Spleen (tissue), 11 donors: ENCODE data around the gene PWP2. TPM values are rescaled to one million over a fixed set of nuclear protein-coding genes. Genes with fewer than 3 reads are reported as not detected.

Experiments
- DNase-seq: peaks from one replicate; pipeline ENCODE4 v3.0.0-alpha.2; 2020
- H3K27ac ChIP-seq, 8 donors: fragments of 200-600 bp; sonication (generic) in 7 of 8; 1 replicate in 4 of 8; 2 replicates in 4 of 8; pipeline versions ENCODE4 v1.5.0 to v1.8.0; 2016 to 2021; ENCODE audit warnings: inconsistent platforms in 4 of 8, mild to moderate bottlenecking in 4 of 8, moderate library complexity in 1 of 8
- H3K27me3 ChIP-seq, 7 donors: fragments of 200-600 bp; sonication (generic) in 6 of 7; replicated peaks in 1 of 7; 1 replicate in 4 of 7; 2 replicates in 3 of 7; pipeline versions ENCODE4 v1.5.0 to v1.8.0; 2016 to 2021; ENCODE audit warnings: inconsistent platforms in 3 of 7, mild to moderate bottlenecking in 1 of 7
- H3K36me3 ChIP-seq, 6 donors: fragments of 200-600 bp; sonication (generic) in 5 of 6; 1 replicate in 4 of 6; 2 replicates in 2 of 6; pipeline versions ENCODE4 v1.5.0 to v1.8.0; 2016 to 2021; ENCODE audit warnings: inconsistent platforms in 2 of 6
- H3K4me1 ChIP-seq, 6 donors: fragments of 200-600 bp; sonication (generic) in 5 of 6; 1 replicate in 3 of 6; 2 replicates in 3 of 6; pipeline versions ENCODE4 v1.5.0 to v1.8.0; 2016 to 2021; ENCODE audit warnings: inconsistent platforms in 3 of 6
- H3K4me3 ChIP-seq, 8 donors: fragments of 200-600 bp; sonication (generic) in 7 of 8; 1 replicate in 4 of 8; 2 replicates in 4 of 8; pipeline versions ENCODE4 v1.5.0 to v1.8.0; 2016 to 2021; ENCODE audit warnings: inconsistent platforms in 4 of 8, mild to moderate bottlenecking in 4 of 8, moderate library complexity in 2 of 8
- H3K9me3 ChIP-seq, 8 donors: fragments of 200-600 bp; sonication (generic) in 7 of 8; 1 replicate in 4 of 8; 2 replicates in 4 of 8; pipeline versions ENCODE4 v1.5.0 to v1.8.0; 2016 to 2021; ENCODE audit warnings: inconsistent platforms in 4 of 8
- POLR2A ChIP-seq, 3 donors: fragments of 450-650 bp; IDR thresholded peaks; one replicate each; pipeline ENCODE4 v1.5.1; 2017; ENCODE audit warnings: antibody characterized with exemption in 3 of 3, mild to moderate bottlenecking in 1 of 3
- POLR2AphosphoS5 ChIP-seq, 3 donors: sonication (generic); formaldehyde crosslinking; IDR thresholded peaks; one replicate each; pipeline ENCODE4 v1.5.1; 2017; ENCODE audit warnings: antibody characterized with exemption in 3 of 3
- WGBS, 5 donors: extraction: QIAGEN DNeasy Blood & Tissue Kit in 3 of 5; methylation state at CpG; one replicate each; pipeline versions ENCODE4 v1.1.5 to v1.1.7; 2013 to 2018; 5-methylcytosine and 5-hydroxymethylcytosine counted together
- intact Hi-C: fragments of 100-400 bp; cut with DNase I; formaldehyde crosslinking; loops from one replicate; pipeline ENCODE4 v1.15.0; 2023; ENCODE audit warnings: low total_unique reads
- polyA plus RNA-seq, 3 donors: library from polyadenylated mRNA; stranded (reverse); fragments of 200-250 nt; gene quantifications; one replicate each; pipeline ENCODE4 v1.2.1, GENCODE V29; 2013
- total RNA-seq, 7 donors: library from RNA; depleted of rRNA in 3 of 7; stranded (reverse); fragments of >200 nt in 3 of 7; fragmentation: NEBNext Ultra II Directional in 4 of 7; extraction: Animal tissue kit (Norgen Biotek cat#: 25700) in 4 of 7; gene quantifications; one replicate each; pipeline versions ENCODE4 v1.1.0 to v1.2.1, GENCODE V29; 2016 to 2021
- TF ChIP-seq, protein P1 (sequence below), 11 experiments: fragments of 200-600 bp in 7 of 11; fragments of 450-650 bp in 4 of 11; sonication (generic) in 4 of 11; IDR thresholded peaks in 8 of 11; conservative IDR thresholded peaks in 3 of 11; 1 replicate in 7 of 11; 2 replicates in 4 of 11; pipeline versions ENCODE4 v1.4.0 to v1.8.0; 2016 to 2021; ENCODE audit warnings: antibody characterized with exemption in 11 of 11, inconsistent platforms in 4 of 11, mild to moderate bottlenecking in 1 of 11
- donor health status: healthy with polysubstance abuse.
- donor health status: DM: no; HTN: no; CAD: no; lungs with moderate emphysema.
- donor health status: DM: no; HTN: no; CAD: no.
- donor health status: Bipolar disorder and iron deficiency.
- donor health status: healthy.
- donor health status: DM: no; HTN: no; CAD: no.
- donor health status: DM: yes; HTN: yes; CAD: no.

PWP2 gene
- total and polyA plus RNA-seq, 10 donors: 4.8 to 17.4 (median 10.8) TPM

DNA sequence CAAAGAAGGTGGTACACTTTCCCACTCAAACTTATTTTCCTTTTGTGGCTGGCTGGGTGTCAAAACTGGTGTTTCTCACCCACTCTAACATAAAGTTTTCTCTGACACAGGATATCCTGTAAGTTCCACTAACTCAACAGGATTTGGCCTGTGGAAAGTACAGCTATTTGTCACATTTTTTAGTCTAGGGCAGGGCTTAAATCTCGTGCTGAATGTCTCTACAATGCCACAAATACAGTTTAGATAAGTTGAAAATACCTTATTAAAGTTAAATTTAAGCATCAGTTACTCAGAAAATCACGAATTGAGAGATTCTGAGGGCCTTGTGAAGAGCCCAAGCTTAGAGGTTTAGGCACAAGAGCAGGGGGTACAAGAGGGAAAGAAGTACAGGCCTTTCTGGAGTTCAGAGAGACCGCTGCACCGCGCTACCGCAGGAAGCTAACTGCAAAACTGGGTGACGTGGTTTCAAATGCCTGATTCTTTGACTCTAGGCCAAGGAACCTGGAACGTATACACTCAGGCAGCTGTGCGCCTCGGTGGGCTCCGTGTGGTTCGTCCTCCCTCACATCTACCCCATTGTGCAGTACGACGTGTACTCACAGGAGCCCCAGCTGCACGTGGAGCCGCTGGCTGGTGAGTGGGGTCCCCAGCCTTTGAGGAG is 23.4 kb upstream of the PWP2 start:
- TF ChIP-seq POLR2AphosphoS5 (IDR thresholded peaks at IDR 0.05) (peak; percentile 71 to 80 (median 75)), POLR2A (IDR thresholded peaks at IDR 0.05) (no peak)
- intact Hi-C loops: no loop called here
- Histone ChIP-seq H3K27ac (peak overlapping the region; percentile 75 to 90 (median 86)), H3K4me1 (peaks cover 24 to 100% (median 67%) of the 10 kb centered on the region in 6 donors), H3K9me3 (no peaks in the 10 kb centered on the region), H3K27me3 (no peaks in the 10 kb centered on the region), H3K36me3 (peaks cover 0 to 100% (median 75%) of the 10 kb centered on the region in 6 donors), H3K4me3 (peak overlapping the region in 3 of 8 donors; percentile 10 to 52 (median 11))
- DNase-seq: peak; percentile 80
- 20 to 33% (median 30%) methylated on average over 12 to 16 of the region's 16 CpGs for WGBS, 5 donors

DNA sequence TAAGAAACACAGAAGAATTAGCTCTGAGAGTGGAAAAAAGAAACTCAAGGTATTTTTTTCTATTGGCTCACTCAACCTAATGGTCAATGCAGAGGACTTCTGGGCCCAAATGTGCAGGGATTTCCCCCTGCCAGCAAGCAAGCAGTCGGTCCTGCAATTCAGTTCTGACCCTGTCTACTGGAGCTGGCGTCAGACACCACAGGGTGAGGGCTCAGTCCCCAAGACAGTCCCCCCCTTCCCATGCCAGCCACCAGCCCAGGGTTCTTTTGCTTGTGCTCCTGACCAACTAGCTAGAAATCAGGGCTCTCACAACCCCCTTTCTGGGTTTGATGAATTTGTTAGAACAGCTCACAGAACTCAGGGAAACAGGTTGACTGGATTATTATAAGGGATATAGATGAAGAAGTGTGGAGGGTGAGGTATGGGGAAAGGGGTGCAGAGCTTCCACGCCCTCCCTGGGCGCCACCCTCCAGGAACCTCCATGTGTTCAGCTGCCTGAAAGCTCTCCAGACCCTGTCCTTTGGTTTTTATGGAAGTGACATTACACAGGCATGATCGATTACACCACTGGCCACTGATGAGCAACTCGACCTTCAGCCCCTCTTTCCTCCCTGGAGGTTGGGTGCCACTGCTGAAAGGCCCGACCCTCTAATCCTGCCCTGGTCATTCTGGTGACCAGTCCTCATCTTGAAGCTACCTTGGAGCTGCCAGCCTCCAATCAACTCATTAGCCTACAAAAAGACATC is 22.5 kb upstream of the PWP2 start:
- no peaks in the 10 kb centered on the region for H3K9me3 ChIP-seq
- DNase-seq: no peak
- intact Hi-C loops: no loop called here
- H3K4me3 ChIP-seq: peak overlapping the region in 3 of 8 donors; percentile 10 to 52 (median 11)
- TF ChIP-seq POLR2A (IDR thresholded peaks at IDR 0.05): no peak
- TF ChIP-seq, protein P1, sequence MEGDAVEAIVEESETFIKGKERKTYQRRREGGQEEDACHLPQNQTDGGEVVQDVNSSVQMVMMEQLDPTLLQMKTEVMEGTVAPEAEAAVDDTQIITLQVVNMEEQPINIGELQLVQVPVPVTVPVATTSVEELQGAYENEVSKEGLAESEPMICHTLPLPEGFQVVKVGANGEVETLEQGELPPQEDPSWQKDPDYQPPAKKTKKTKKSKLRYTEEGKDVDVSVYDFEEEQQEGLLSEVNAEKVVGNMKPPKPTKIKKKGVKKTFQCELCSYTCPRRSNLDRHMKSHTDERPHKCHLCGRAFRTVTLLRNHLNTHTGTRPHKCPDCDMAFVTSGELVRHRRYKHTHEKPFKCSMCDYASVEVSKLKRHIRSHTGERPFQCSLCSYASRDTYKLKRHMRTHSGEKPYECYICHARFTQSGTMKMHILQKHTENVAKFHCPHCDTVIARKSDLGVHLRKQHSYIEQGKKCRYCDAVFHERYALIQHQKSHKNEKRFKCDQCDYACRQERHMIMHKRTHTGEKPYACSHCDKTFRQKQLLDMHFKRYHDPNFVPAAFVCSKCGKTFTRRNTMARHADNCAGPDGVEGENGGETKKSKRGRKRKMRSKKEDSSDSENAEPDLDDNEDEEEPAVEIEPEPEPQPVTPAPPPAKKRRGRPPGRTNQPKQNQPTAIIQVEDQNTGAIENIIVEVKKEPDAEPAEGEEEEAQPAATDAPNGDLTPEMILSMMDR (IDR thresholded peaks at IDR 0.05 in 8 of 11, conservative IDR thresholded peaks at IDR 0.05 in 3 of 11): no peak
- no peak for TF ChIP-seq POLR2AphosphoS5 (IDR thresholded peaks at IDR 0.05)
- peak overlapping the region; percentile 75 to 90 (median 86) for H3K27ac ChIP-seq
- peaks cover 0 to 100% (median 72%) of the 10 kb centered on the region in 6 donors for H3K36me3 ChIP-seq
- H3K4me1 ChIP-seq: peaks cover 27 to 100% (median 76%) of the 10 kb centered on the region in 6 donors
- 70 to 79% (median 75%) methylated on average over 7 of the region's 7 CpGs for WGBS, 5 donors
- no peaks in the 10 kb centered on the region for H3K27me3 ChIP-seq

DNA sequence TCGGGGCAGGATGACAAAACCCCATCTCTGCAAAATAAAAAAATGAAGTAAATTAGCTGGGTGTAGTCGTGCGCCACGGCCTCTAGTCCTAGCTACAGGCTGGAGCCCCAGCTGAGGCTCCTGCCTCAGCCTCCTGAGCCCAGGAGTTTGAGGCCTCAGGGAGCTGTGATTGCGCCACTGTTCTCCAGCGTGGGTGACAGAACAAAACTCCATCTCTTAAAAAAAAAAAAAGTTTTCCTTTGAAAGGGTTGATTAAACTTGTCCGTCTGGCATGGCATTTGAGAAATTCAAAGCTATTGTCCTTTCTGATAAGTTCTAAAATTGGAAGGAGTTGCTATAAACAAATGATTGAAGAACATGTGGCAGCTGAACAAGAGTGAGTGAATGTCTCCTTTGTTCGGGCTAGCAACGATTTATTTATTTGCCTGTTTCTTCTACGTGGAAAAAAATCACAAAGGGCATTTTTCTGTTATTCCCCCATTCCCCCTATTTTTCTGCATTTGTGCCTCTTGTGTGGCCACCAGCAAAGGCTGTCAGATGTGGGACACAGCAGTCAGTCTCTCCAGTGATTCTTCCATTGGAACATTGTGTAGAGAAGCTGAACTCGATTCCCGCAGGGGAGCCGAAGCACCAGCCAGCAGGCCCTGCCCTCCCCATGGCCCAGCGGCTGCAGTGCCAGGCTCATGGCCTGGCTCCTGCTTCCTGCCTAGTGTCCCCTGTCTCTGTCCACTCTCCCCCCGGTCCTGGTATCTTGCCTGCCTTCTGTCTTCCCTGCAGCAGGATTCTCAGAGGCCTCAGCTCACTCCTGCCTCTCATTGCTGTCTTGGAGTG is 21.5 kb upstream of the PWP2 start:
- Histone ChIP-seq H3K27me3 (no peaks in the 10 kb centered on the region), H3K4me1 (peaks cover 30 to 100% (median 87%) of the 10 kb centered on the region in 6 donors), H3K4me3 (no peak overlapping the region), H3K27ac (peak overlapping the region; percentile 75 to 90 (median 86)), H3K36me3 (peaks cover 0 to 100% (median 70%) of the 10 kb centered on the region in 6 donors), H3K9me3 (no peaks in the 10 kb centered on the region)
- TF ChIP-seq POLR2AphosphoS5 (IDR thresholded peaks at IDR 0.05): peak in 1 of 3 donors; percentile 46
- TF ChIP-seq POLR2A (IDR thresholded peaks at IDR 0.05): no peak
- 79 to 84% (median 81%) methylated on average over 15 of the region's 15 CpGs for WGBS, 5 donors
- no peak for DNase-seq
- intact Hi-C loops: no loop called here

DNA sequence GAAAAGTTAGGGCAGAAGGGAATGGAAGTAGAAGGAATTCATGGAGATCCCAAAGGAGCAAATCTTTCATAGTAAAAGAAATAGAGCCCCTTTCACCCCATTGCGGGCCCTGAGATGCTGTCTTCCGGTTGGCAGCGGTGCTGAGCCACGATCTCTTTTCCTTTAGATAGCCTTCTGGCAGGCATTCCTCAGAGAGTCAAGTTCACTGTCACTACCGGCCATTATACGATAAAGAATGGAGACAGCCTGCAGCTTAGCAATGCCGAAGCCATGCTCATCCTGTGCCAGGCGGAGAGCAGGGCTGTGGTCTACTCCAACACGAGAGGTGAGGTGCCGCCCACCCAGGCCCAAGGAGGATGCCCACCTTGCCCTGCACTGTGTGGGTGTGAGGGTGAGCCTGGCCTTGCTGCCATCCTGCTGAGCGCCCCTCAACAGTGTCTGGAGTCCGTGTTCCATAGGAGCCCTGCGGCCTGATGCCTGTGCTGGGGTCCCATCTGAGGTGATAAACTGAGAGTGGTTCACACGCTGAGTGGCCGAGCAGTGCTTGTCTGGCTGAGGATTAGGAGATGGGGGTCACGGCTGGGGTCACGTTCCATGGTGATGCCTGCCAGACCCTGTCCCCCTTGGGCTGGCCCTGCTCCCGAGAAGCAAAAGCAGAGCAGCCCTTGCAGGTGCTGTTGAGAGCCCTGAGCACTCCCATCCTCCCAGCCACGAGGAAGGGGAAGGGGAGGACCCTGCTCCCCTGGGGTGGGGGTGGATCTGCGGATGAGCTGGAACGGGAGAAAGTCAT is 20.4 kb upstream of the PWP2 start:
- intact Hi-C loops: no loop called here

More for the DNA sequence above, 20.4 kb upstream of the PWP2 start:
- Histone ChIP-seq H3K36me3 (peaks cover 0 to 100% (median 67%) of the 10 kb centered on the region in 6 donors), H3K27ac (peak overlapping the region; percentile 76 to 90 (median 86)), H3K4me3 (peak overlapping the region in 1 of 8 donors; percentile 29), H3K27me3 (no peaks in the 10 kb centered on the region), H3K9me3 (no peaks in the 10 kb centered on the region), H3K4me1 (peaks cover 30 to 100% (median 89%) of the 10 kb centered on the region in 6 donors)
- TF ChIP-seq POLR2AphosphoS5 (IDR thresholded peaks at IDR 0.05) (peak in 2 of 3 donors; percentile 21 to 60), POLR2A (IDR thresholded peaks at IDR 0.05) (no peak)
- TF ChIP-seq, protein P1 (IDR thresholded peaks at IDR 0.05 in 8 of 11, conservative IDR thresholded peaks at IDR 0.05 in 3 of 11): no peak
- DNase-seq: no peak
- 77 to 87% (median 82%) methylated on average over 20 to 21 of the region's 21 CpGs for WGBS, 5 donors
